Daoy (cell line): ENCODE data around the gene GPR78. TPM values are rescaled to one million over a fixed set of nuclear protein-coding genes. Genes with fewer than 3 reads are reported as not detected.

ENCODE experiments used
- DNase-seq: peaks from one replicate; pipeline ENCODE4 v3.0.0-alpha.2; 2015; ENCODE audit warnings: low read depth
- total RNA-seq: library from RNA; depleted of rRNA; stranded (reverse); fragments of >200 nt; shearing (Covaris generic); gene quantifications from 2 replicates; pipeline ENCODE4 v1.2.3, GENCODE V29; 2014

Gene GPR78
- total RNA-seq, 1 experiment from 2014 or later = not detected

DNA sequence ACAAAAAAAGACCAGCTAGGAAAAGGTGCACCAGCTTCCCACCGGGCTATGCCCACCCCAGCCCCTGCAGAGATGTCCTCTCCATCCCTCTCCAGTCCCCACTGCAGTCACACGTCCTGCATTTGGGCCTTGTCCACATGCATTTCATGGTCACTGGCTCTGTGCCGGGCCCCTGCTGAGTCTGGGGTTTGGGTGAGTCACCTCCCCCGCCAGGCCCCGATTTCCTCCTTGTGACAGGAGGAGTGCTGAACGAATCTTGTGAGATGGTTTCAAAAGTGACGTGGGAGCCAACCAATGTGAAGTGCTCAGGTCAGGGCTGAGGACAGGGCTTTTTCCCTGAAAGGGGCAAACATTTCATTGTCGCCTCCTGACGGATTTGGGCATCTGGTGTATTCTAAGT, 19.5 kb downstream of the GPR78 start:
- DNase-seq = peak; percentile 95

DNA sequence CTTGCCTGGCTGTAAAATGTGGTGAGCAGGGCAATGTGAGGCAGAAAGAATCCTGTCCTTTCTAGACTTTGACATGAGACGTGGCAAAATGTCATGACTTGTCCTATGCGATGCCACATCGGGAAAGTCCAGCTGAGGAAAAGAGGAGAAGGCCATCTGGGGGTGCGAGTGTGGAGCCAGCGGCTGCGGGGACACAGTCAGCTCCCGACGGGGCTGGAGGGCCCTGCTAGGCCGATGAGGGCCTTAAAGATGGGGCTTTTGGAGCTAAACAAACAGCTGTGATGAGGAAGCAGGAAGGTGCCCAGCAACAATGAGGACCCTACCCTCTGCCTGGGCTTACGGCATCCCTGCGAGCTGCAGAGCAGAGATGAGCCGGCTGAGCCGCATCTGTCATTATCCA, 20.1 kb downstream of the GPR78 start:
- DNase-seq = no peak

DNA sequence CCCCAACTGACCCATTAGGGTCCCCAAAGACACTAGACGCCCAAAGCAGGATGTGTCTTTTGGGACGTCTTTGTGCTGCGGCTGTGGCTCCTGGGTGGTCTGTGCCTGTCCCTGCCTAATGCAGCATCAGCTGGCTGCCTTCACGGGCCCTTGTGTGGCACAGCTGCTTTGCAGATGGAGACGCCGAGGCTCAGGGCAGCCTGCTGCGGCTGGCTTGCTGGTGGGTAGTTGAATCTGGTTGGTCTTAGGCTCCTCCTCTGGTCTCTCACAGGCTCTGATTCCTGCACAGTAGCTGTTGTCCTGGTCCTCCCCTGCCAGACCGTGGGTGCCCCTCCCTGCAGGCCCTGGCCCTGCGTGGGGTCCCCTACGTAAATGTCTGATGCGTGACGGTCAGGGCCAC, 20.5 kb downstream of the GPR78 start:
- no peak for DNase-seq

DNA sequence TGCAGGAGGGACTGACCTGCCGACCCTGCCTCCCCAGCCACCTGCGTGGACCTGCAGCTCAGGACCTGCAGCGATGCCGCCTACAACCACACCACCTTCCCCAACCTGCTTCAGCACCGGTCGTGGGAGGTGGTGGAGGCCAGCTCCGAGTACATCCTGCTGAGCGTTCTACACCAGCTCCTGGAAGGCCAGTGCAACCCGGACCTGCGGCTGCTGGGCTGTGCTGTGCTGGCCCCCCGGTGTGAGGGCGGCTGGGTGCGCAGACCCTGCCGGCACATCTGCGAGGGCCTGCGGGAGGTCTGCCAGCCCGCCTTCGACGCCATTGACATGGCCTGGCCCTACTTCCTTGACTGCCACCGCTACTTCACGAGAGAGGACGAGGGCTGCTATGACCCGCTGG, 20.9 kb downstream of the GPR78 start:
- DNase-seq = no peak

DNA sequence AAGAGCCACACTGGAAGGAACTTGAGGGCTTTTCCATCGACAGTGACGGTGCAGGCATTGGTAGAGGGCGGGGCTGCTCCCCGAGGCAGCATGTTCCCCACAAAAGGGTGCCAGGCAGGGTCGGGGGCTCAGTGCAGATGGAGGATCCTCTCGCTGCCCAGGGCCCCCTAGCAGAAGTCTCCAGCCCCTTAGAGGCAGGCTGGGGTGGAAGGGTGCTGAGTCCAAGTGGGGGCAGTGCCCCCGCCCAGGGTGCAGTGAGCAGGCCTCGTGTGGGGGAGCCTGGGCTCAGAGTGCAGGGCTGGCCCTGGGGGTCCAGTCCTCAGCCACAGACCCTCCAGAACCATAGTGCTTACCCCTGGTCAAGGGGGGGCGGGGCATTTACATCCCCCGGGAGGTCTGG, 21.4 kb downstream of the GPR78 start:
- no peak for DNase-seq

DNA sequence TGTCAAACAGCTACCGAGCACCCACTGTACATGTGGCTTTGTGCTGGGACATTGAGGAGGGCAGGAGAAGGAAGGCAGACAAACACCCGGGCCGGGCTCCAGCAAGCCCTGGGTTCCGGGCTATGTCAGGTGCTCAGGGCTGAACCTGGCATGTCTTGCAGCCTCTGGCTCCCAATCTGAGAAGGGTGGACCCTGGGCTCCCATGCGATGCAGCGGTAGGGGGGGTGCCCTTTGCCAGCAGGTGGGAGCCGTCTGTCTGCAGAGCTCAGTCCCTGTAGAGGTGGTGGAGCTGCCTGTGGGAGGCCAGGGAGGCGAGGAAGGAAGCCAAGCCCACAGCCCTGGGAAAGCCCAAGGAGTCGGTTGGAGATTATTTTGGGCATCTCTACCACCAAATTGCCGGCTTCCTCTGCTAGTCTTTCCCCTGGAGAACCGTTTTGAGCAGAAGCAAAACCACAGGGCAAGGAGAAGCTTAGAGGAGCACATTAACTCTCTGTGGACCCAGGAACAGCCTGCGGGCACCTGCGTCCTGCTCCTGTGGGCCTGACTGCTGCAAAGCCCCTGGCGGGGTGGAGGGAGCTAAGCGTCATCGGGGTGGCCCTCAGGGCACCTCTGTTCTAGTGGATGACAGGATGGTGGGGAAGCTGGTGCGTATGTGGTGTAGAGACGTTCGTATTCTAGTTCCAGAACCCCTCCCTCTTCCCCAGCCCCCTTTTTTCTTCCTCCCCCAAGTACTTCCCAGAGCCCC, 22.7 kb downstream of the GPR78 start:
- no peak for DNase-seq

DNA sequence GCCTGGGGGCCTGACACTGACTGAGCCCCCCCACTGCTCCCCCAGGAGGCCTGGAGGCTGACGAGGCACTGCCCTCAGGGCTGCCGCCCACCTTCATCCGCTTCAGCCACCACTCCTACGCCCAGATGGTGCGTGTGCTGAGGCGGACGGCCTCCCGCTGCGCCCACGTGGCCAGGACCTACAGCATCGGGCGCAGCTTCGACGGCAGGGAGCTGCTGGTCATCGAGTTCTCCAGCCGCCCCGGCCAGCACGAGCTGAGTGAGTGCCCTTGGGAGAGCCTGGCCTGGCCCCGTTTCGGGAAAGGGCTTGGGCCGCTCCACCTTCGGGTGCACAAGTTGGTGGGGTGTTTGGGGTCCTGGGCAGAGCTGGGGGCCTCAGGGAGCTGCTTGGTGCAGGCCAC, 23.7 kb downstream of the GPR78 start:
- no peak for DNase-seq

DNA sequence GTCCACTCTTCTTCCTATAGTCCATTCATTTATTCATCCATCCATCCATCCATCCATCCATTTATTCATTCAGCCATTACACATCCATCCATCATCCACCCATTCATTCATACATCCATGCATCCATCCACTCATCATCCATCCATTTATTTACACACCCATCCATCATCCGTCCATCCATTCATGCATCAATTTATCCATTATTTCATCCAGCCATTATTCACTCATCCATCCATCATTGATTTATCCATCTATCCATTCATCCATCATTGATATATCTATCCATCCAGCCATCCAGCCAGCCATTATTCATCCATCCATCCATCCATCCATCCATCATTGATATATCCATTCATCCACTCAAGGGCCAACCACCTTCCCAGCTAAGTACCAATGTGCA, 25.1 kb downstream of the GPR78 start:
- DNase-seq = no peak

DNA sequence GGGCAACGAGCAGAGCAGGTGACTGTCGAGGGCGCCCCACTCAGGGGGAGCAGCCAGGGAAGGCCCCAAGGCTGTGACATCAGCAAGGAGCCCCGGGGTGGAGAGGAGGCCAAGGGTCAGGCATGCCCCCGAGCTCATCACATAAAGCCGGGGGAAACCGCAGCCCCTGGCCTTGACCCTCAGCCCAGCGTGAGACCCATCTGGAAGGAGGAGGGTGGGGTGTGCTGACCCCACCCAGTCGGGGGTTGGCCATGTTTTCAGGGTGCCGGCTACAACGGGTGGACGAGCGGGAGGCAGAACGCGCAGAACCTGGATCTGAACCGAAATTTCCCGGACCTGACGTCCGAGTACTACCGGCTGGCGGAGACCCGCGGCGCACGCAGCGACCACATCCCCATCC, 26.3 kb downstream of the GPR78 start:
- no peak for DNase-seq

DNA sequence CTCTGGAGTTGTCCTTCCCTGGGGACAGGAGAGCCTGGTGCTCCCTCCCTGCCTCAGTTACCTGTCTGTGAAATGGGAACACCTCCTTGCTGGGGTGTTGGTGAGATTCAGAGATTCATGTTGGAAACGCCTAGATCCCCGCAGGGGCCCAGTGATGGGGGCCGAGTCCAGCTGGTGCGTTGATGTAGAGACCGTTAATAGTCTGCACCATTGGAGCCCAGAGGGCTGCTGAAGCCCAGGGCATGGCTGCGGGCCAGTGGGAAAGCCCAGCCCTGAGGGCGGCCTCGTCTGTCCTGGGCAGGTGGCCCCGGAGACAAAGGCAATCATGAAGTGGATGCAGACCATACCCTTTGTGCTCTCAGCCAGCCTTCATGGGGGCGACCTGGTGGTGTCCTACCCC, 26.8 kb downstream of the GPR78 start:
- DNase-seq = no peak

DNA sequence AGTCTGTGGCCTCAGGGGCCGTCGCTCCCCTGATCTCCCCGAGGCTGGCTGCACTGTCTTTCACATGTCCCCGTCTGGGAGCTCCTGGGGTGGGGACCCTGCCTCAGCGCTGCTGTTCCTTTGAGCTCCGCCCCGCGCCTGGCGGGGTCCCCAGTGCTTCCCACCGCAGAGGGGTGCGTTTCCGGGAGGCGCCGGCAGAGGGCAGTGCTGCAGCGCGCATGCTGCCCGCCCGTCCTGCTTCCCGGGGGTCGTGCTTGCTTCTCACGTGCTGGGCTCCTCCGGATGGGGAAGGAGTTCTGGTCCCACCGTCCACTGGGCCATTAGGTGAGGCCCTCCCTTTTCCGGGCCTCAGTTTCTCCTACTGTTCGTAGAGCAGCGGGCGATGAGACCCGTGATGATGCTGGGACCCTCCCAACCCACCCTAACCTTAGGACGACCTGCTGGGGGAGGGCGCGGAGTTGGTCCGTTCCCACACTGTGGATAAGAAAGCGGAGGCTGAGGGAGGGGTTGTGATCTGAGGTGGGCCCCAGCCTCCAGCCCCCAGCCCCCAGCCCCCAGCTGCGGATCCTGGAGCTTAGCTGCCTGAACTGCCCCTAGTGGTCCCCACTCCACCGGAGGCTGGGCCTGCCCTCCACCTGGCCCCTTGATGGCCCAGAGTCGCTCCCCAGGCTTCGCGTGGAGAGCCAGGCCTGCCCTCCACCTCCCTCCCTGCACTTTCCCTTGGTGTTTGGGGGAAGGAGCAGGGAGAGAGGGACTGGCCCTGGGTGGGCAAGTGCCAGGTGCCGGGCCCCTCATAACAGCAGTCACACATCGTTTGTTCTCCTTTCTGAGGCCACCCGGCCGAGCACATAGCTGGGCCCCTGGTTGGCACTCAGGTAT, 27.6 kb downstream of the GPR78 start:
- DNase-seq = peak; percentile 52

DNA sequence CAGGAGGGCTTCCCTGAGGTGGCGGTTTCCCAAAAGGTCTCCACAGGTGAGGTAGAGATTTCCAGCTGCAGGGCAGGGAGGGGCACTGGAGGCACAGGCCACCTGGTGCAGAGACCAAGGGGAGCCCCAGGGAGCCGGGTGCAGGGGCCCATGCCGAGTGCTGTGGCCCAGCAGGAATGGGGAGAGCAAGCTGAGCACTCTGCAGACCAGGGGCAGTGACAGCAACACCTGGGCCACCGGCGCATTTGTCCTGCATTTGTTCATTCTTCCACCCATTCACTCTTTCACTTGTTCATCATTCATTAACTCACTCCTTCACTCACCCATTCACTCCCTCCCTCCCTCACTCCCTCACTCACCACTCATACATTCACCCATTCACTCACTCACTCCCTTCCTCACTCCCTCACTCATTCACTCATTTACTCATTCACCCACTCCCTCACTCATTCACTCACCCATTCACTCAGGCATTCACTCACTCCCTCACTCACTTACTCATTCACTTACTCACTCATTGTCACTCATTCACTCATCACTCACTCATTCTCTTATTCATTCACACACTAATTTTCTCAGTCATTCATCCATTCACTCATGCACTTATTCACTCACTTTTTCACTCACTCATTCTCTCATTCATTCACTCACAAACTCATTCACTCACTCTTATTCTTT, 28.7 kb downstream of the GPR78 start:
- no peak for DNase-seq

DNA sequence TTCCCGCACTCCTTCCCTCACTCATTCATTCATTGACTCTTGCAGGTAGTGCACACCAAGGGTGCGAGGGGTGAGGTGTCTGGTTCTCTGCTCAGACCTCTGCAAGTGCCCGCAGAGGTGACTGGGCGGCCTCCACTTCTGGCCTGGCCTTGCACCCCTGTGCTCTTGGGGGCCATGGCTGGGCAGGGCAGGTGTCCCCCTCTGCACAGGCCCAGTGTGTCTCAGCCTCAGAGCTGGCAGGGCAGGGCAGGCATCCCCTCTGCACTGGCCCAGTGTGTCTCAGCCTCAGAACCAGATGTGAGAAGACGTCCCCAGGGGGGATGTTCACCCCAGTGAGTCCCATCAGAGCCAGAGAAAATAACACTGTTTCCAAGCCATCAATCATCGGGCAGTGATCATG, 29.2 kb downstream of the GPR78 start:
- no peak for DNase-seq

DNA sequence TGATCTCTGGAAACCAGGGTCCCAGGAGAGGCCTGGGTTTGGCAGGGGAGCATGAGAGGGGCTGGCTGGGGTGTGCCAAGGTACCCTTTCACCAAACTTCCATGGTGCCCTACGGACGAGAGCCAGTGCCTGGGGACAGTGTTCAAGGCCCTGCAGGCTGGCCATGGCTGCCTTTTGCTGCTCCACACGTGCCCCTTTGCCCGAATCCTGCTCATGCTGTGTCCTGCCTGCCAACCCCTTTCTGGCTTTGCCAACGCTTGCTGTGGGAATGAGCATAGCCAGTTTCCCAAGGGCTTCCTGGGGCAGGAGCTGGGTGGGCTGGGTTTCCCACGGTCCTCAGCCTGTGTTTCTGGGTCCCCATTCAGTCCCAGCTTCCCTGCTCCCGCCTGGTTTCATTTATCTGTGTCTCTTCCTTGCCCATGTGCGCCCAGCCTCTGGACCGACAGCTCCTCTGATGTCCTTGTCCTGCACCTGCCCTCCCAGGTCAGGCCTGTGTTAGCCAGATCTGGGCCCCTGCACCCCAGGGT, 29.7 kb downstream of the GPR78 start:
- DNase-seq = no peak

DNA sequence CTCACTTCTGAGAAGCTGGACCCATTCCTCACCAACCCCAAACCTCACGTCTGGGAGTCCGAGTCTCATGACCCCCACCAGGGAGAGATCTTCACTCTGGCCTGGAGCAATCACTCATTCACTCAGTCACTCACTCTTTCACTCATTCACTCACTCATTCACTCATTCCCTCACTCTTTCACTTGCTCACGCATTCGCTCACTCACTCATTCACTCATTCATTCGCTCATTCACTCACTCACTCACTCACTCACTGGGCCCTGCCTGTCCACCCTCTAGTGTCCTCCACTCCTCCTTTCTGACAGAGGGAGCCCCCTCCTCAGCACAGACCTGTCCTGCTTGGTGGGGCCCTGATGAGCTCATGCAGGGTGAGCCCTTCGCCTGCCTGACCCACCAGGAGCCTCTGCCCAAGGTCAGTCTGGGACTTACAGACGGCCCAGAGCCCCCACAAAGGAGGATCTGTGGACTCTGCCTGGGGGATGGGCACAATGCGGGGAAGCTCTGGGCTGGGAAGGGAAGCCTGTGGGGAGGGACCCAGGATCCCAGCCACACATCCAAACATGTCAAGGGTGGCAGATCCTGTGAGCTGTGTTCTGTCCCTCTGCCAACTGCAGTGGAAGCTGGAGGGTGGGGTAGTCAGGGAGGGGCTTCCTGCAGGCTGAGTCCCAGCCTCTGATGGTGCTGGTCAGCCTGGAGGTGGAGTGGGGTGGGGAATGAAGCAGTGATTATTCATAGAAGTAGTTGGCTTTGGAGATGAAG, 30.8 kb downstream of the GPR78 start:
- DNase-seq = no peak

DNA sequence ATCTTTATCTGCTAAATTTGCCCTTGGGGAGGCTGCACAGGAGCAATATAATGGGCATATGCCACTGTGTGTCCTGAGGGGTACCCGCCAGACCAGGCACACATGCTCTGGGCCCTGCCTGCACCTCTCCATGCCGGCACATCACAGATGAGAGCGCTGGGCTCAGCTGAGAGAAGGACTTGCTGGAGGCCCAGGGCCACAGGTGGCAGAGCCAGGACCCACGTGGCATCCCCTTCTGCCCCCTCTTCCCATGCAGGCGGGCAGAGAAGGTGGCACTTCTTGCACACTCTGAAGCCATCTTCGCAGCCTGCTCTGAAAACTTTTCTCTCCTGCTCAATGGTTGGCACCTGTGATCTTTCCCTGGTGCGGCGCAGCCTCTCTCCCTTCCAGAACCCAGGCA, 32.5 kb downstream of the GPR78 start:
- DNase-seq = no peak

DNA sequence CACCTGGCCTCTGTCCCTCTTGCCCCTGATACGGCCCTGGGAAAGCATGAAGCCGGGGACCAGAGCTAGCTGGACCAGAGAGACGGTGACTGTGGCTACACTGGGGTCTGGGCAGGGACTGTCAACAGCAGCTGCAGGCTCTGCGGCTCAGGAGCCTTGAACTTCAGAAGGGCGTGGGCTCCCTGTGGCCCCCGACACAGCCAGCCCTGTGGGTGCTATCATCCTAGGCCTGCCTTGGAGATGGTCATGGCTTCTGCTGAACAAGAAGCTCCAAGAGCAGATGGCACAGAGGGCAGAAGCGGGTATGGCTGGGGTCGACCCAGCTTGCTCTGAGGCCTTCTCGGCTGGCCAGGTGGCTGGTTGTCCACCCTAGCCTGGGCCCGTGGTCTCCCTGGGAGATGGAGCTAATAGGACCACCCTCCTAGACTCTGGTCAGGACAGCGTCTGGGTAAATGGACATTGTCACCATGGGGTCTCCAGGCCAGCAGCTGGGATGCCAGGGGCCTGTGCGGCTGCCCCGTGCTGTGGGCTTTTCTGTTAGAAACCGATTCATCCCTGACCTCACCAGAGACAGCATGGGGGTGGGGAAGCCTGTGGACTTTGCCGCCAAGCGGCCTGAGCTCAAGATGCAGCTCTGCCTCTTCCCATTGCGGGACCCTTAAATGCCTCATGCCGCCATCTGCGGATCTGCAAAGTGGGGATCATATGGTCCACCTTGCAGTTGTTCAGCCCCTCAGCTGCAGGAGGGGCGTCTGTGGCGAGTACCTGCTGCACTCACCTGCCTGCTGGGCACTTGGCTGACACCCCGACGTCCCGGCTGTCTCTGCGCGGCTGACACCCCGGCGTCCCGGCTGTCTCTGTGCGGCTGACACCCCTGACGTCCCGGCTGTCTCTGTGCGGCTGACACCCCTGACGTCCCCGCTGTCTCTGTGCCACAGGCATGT, 33.5 kb downstream of the GPR78 start:
- DNase-seq = no peak

DNA sequence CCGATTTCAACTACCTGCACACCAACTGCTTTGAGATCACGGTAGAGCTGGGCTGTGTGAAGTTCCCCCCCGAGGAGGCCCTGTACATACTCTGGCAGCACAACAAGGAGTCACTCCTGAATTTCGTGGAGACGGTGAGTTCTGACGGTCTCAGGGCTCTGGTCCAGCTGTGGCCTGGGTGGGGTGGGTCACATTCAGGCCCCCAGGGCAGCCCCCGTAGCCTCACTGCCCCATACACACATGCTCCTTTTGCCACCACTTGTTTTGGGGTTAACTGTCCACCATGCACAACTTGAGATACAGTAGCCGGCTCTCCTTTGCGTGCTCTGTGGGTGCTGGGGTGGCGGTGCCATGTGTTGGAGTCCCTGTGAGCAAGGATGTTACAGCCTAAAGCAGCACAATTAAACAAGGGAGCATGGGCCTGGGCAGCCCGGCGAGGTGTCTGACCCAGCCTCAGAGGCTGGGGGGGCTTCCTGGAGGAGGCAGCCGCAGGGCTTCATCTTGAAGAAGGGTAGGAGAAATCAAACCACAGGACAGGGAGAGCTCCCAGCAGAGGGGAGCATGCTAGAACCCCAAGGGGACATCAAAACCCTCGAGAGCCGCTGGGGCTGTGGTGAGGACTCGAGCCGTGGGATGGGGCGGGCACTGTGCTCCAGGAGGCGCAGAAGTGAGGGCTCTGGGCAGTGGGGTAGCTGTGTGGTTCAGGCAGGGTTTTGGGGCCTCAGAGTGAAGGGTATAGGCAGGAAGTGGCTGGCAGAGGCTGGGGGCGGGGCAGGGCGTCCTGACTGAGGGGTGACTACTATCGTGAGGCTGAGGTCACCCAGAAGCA, 34.4 kb downstream of the GPR78 start:
- no peak for DNase-seq

DNA sequence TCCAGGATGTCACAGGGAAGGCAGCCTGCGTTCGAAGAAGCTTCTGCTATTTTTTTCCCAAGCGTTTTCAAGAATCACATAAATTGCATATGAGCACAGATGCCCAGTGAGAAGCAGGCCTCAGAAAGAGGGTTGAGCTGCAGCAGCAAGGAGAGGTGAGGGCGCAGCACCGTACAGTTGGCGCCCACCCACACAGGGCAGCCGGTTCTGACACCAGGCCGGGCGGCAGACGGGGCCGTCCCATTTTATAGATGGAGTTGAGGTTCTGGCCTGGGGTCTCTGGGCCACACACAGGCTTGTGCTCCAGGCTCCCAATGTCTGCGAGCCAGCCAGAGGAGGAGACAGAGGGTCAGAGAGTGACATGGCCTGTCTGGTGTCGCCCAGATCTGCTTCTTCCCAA, 35.2 kb downstream of the GPR78 start:
- no peak for DNase-seq
